ENCODE data around the gene NELFE.
"Not testable (repeated sequence)": the region's sequence is repeated elsewhere in the genome, so short reads cannot be mapped to it uniquely, and the experiment has no call there.

NELFE gene

GRCh38 chr6:31911826-31912585 is 46.8 kb downstream of the NELFE start:
- DNase-seq = no peak

- not testable (repeated sequence) for DNase-seq
Measured at GRCh38 chr6:31909298-31909697, 49.5 kb downstream of the NELFE start.

DNA sequence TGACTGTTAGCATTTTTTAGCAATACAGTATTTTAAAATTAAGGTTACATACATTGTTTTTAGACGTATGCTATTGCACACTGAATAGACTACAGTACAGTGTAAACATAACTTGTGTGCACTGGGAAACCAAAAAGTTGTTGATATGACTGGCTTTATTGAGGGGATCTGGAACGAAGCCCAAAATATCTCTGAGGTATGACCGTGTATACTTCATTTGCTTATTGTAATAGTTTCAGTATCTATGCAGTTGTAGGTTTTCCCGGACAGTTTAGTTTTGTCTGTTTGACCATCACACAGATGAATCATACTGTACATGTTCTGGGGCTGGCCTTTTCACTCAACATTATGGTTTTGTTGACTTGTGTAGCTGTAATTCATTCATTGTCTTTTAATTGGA is 50.0 kb downstream of the NELFE start:
- DNase-seq = no peak

DNA sequence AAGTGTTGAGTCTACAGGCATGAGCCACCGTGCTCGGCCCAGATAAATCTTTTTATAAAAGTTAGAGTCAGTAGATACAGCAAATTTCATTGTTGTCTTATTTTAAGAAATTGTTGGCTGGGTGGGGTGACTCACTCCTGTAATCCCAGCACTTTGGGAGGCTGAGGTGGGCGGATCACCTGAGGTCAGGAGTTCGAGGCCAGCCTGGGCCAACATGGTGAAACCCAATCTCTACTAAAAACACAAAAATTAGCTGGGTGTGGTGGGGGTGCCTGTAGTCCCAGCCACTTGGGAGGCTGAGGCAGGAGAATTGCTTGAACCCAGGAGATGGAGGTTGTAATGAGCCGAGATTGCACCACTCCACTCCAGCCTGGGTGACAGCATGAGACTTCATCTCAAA is 50.5 kb downstream of the NELFE start:
- not testable (repeated sequence) for DNase-seq

DNA sequence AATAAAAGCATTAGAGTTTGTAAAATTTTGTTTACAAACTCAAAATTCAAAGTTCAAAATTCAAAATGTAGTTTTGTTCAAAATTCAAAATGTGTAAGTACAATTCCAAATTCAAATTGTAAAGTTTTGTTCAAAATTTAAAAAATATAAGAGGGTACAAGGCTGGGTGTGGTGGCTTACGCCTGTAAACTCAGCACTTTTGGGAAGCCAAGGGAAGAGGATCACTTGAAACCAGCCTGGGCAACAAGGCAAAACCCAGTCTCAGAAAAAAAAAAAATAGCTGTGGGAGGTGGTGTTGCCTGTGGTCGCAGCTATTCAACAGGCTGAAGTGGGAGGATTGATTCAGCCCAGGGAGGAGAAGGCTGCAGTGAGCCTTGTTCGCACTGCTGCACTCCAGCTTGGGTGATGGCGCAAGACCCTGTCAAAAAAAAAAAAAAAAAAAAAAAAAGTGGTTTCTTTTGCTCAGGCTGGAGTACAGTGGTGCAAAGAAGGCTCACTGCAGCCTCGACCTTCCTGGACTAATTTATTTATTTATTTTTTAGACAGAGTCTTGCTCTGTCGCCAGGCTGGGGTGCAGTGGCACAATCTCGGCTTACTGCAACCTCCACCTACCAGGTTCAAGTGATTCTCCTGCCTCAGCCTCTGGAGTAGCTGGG is 51.5 kb downstream of the NELFE start:
- DNase-seq = no peak

- DNase-seq = not testable (repeated sequence)
Measured at GRCh38 chr6:31906727-31907126, 52.0 kb downstream of the NELFE start.

DNA sequence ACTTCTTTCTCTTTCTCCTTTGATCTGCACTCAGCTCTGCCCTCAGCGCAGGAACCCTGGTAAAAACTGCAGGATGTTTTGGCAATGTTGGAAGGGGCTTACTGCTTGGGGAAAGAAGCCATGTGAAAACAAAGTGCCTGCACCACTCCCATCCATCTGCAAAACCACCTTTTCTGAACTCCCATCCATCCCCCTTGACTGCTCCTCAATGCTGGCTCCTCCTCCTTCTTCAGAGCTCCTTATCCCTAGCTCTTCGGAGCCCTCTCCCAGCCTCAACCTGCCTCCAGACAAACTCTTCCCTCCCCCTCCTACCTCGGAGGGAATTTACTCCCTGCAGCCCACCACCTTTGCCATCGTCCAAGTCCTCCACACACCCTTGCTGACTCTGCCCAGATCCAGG is 52.6 kb downstream of the NELFE start:
- DNase-seq = no peak

DNA sequence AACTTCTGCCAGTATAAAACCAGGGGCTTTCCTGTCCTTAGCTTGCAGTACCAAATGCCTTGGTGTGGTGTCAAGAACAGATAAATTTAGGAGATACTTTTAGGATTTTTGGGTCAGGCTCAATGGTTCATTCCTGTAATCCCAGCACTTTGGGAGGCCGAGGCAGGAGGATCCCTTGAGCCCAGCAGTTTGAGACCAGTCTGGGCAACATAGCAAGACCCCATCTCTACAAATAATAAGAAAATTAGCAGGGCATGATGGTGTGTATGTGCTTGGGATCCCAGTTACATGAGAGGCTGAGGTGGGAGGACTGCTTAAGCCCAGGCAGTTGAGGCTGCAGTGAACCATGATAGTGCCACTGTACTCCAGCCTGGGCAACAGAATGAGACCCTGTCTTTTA is 53.7 kb downstream of the NELFE start:
- no peak for DNase-seq

- DNase-seq = no peak
Measured at GRCh38 chr6:31903957-31904356, 54.8 kb downstream of the NELFE start.
